GM12801 (cell line): ENCODE data around the gene SLC2A5.

Source experiments
- TF ChIP-seq, protein P1 (sequence below): IDR thresholded peaks from one replicate; pipeline ENCODE4 v1.5.1; 2011; ENCODE audit warnings: control low read depth; ENCODE audit not compliant: insufficient read length; ENCODE audit errors: extremely low read depth

The SLC2A5 gene

DNA sequence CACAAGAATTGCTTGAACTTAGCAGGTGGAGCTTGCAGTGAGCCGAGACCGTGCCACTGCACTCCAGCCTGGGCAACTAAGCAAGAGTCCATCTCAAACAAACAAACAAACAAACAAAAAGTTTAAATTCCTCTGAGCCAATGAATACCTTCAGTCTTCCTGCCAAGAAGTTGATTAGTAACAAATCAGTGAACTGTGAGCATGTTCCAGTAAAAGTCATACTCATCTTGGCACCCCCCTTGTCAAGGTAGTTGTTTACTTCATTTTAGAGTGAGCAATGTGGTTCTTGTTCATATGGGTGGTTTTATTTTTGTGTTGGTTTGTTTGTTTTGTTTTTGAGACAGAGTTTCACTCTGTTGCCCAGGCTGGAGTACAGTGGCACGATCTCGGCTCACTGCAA is 25.2 kb downstream of the SLC2A5 start:
- TF ChIP-seq, protein P1, sequence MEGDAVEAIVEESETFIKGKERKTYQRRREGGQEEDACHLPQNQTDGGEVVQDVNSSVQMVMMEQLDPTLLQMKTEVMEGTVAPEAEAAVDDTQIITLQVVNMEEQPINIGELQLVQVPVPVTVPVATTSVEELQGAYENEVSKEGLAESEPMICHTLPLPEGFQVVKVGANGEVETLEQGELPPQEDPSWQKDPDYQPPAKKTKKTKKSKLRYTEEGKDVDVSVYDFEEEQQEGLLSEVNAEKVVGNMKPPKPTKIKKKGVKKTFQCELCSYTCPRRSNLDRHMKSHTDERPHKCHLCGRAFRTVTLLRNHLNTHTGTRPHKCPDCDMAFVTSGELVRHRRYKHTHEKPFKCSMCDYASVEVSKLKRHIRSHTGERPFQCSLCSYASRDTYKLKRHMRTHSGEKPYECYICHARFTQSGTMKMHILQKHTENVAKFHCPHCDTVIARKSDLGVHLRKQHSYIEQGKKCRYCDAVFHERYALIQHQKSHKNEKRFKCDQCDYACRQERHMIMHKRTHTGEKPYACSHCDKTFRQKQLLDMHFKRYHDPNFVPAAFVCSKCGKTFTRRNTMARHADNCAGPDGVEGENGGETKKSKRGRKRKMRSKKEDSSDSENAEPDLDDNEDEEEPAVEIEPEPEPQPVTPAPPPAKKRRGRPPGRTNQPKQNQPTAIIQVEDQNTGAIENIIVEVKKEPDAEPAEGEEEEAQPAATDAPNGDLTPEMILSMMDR = no peak

DNA sequence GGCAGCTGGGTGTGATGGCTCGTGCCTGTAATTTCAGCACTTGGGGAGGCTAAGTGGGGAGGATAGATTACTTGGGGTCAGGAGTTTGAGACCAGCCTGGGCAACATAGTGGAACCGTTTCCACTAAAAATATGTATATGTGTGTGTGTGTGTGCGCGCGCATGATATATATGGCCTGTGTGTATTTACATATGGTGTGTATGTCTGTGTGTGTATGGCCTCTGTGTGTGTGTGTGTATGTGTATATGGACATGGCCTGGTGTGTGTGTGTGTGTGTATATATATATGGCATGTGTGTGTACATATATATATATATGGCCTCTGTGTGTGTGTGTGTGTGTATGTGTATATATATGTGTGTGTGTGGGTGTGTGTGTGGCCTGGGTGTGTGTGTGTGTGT is 27.2 kb downstream of the SLC2A5 start:
- TF ChIP-seq, protein P1 = no peak

- TF ChIP-seq, protein P1 = no peak
Observed at GRCh38 chr1:9041116-9041779, 28.2 kb downstream of the SLC2A5 start.

DNA sequence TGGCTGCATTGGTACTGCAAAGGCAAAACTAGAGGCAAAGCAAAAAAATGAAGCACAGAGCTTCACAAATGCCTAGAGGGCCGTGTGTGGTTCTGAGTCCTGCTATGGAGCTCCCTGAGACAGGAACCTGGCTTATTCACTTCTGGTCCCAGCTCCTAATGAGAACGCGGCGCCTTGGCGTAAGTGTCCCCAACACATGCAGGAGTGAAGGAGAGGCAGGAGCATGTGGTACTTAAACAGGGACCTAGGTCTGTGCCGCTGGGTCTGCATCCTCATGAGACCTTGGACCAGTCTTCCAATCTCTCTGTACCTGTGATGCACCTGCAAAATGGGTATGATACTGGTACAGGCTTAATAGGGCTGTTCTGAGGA is 28.8 kb downstream of the SLC2A5 start:
- TF ChIP-seq, protein P1 = no peak

DNA sequence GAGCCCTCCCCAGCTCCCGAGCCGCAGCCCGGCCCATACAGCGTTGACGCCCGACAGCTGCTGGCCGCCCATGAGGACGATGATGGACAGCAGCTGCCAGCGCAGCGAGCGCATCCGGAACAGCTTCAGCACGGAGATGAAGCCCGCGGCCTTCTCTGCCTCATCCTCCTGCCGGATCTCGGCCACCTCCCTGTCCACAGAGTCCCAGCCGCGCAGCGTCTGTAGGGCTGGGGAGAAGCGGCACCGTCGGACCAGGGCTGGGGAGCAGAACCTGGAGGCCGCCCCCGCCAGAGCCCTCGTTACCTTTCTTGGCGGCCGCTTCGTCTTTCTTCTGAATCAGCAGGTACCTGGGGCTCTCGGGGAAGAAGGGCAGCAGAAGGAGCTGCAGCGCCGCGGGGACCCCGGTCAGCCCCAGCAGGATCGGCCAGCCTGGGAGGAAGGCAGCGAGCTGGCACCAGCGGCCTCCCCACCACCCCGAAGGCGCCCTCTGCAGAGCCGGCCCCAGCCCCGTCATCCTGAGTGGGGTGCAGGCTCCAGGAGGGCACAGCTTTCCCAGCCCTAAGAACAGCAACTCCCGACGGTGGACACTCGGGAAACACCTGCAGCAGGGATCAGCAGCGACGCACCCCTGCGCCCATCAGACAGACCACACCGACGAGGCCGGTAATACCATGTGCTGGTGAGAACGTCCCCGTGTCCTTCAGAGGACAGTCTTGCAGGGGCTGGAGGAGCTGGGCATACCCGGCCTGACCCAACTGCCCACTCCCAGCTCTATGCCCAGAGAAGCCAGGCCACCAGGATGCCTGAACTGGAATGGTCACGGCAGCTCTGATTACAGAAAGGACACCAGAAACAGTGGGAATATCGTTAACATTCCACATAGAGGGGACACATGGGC is 29.4 kb downstream of the SLC2A5 start:
- TF ChIP-seq, protein P1 = no peak

DNA sequence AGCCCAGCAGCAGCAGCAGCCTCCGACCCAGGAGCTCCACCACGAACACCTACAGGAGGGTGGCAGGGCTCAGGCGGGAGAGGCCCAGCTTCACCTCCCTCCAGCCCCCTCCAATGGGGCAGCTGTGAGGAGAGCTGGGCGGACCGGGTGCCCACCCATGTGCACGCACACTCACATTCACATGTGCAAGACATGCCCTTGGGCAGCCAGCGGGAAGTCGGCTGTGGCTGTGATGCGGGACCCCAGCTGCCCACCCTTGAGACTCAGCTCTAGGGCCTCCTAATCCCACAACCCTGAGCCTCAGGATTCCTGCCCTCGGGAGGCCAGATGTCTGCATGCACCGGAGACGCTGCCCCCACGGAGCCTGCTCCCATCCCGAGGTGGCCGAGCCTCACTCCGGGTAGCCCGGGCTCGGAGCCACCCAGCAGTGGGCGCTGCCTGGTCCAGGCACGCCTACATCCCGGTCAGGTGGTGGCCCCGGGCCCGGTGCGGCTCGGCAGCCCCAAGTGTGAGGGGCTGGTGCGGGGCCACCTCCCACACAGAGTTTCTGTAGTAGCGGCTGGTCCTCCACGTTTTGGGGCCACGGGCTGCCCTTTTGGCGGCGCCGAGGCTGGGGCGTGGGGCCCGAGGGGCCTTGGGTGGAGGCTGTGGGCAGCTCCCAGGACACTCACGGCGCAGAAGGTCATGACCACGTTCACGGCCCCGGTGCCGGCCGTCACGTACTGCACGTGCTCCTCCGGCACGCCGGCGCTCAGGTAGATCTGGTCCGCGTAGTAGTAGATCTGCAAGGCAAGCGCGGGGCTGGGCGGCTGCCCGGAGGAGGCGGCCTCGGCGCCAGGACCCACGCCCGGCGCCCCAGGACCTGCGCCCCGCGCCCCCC is 30.3 kb downstream of the SLC2A5 start:
- TF ChIP-seq, protein P1 = no peak

GRCh38 chr1:9038338-9038650 is 31.1 kb downstream of the SLC2A5 start:
- TF ChIP-seq, protein P1 = no peak
